ENCODE data around the gene CD300H.

Gene CD300H

GRCh38 chr17:74549343-74549742 is 18.0 kb downstream of the CD300H start:
- DNase-seq (ENCODE audit: low spot score), result no peak

GRCh38 chr17:74547736-74548135 is 19.6 kb downstream of the CD300H start:
- no peak for DNase-seq (ENCODE audit: low spot score)

- DNase-seq (ENCODE audit: low spot score), result no peak
Measured at GRCh38 chr17:74547264-74547663, 20.0 kb downstream of the CD300H start.

- no peak for DNase-seq (ENCODE audit: low spot score)
Measured at GRCh38 chr17:74546586-74546985, 20.7 kb downstream of the CD300H start.

- DNase-seq (ENCODE audit: low spot score), result no peak
Measured at GRCh38 chr17:74545843-74546230, 21.5 kb downstream of the CD300H start, which contains the start of gene CD300C. Gene CD300C (minus strand): TSS chr17:74546115. CDS start chr17:74545782, 333 bp downstream.

GRCh38 chr17:74544991-74545842 is 22.1 kb downstream of the CD300H start:
- no peak for DNase-seq (ENCODE audit: low spot score)

GRCh38 chr17:74543891-74544760 is 23.2 kb downstream of the CD300H start:
- DNase-seq (ENCODE audit: low spot score), result no peak

GRCh38 chr17:74543406-74543805 is 23.9 kb downstream of the CD300H start:
- DNase-seq (ENCODE audit: low spot score), result no peak

- DNase-seq (ENCODE audit: low spot score), result no peak
Measured at GRCh38 chr17:74542727-74543383, 24.5 kb downstream of the CD300H start.

- no peak for DNase-seq (ENCODE audit: low spot score)
Measured at GRCh38 chr17:74542166-74542565, 25.1 kb downstream of the CD300H start.

- DNase-seq (ENCODE audit: low spot score), result no peak
Measured at GRCh38 chr17:74541176-74542111, 25.9 kb downstream of the CD300H start.

GRCh38 chr17:74539281-74539820 is 28.0 kb downstream of the CD300H start:
- DNase-seq (ENCODE audit: low spot score), result no peak

GRCh38 chr17:74536890-74537289 is 30.4 kb downstream of the CD300H start:
- no peak for DNase-seq (ENCODE audit: low spot score)

- DNase-seq (ENCODE audit: low spot score), result peak; percentile 15
Measured at GRCh38 chr17:74532115-74532514, 35.2 kb downstream of the CD300H start.

- no peak for DNase-seq (ENCODE audit: low spot score)
Measured at GRCh38 chr17:74531231-74531761, 36.0 kb downstream of the CD300H start, which contains the start of gene CD300LB. Gene CD300LB (minus strand): TSS chr17:74531475. CDS start chr17:74531350, 125 bp downstream.

GRCh38 chr17:74530831-74531150 is 36.5 kb downstream of the CD300H start:
- no peak for DNase-seq (ENCODE audit: low spot score)

- DNase-seq (ENCODE audit: low spot score), result no peak
Measured at GRCh38 chr17:74529243-74529642, 38.1 kb downstream of the CD300H start.

GRCh38 chr17:74528491-74529199 is 38.7 kb downstream of the CD300H start:
- no peak for DNase-seq (ENCODE audit: low spot score)

- DNase-seq (ENCODE audit: low spot score), result no peak
Measured at GRCh38 chr17:74527756-74528155, 39.6 kb downstream of the CD300H start.

- DNase-seq (ENCODE audit: low spot score), result no peak
Measured at GRCh38 chr17:74527081-74527480, 40.2 kb downstream of the CD300H start.

Data from CD4-positive, alpha-beta T cell treated with Interleukin-2 at 100 ng/mL for 4 hours (primary cell).